K562 (cell line): ENCODE measurements around the gene SMAD3. TPM values are rescaled to one million over a fixed set of nuclear protein-coding genes. Genes with fewer than 3 reads are reported as not detected.

Experiments used
- BDP1 ChIP-seq: IDR thresholded peaks from 3 replicates; pipeline ENCODE4 v1.6.1; 2011; ENCODE audit not compliant: insufficient read length, insufficient read depth
- DDX20 ChIP-seq: fragments of 450-650 bp; IDR thresholded peaks from 2 replicates; pipeline ENCODE4 v1.6.1; 2016; ENCODE audit warnings: missing genetic modification characterization, low read depth, mild to moderate bottlenecking, missing compliant biosample characterization, moderate library complexity
- DIDO1 ChIP-seq: fragments of 450-650 bp; IDR thresholded peaks from 2 replicates; pipeline ENCODE4 v1.6.1; 2016; ENCODE audit warnings: low read depth, missing biosample characterization, missing genetic modification characterization
- KDM2B ChIP-seq: fragments of 250-450 bp; sonication (Bioruptor Pico); IDR thresholded peaks from 2 replicates; pipeline ENCODE4 v1.8.0; 2021; ENCODE audit warnings: mild to moderate bottlenecking, moderate library complexity
- LARP7 ChIP-seq: fragments of 450-650 bp; IDR thresholded peaks from 2 replicates; pipeline ENCODE4 v1.6.1; 2016
- MIER1 ChIP-seq: fragments of 450-650 bp; IDR thresholded peaks from 2 replicates; pipeline ENCODE4 v1.6.1; 2016; ENCODE audit warnings: antibody characterized with exemption, mild to moderate bottlenecking, low read depth
- POLR2G ChIP-seq: fragments of 200-400 bp; formaldehyde crosslinking; IDR thresholded peaks from 2 replicates; pipeline ENCODE4 v1.6.1; 2017; ENCODE audit warnings: low read depth, mild to moderate bottlenecking, antibody characterized with exemption, low read length, moderate library complexity
- REST ChIP-seq, 2 experiments: fragments of 450-650 bp; formaldehyde crosslinking in 1 of 2; IDR thresholded peaks; 2 replicates each; pipeline versions ENCODE4 v1.4.0 to v1.6.1; 2014 to 2020; ENCODE audit warnings: mild to moderate bottlenecking in 2 of 2, borderline replicate concordance in 1 of 2, low read depth in 1 of 2
- THRAP3 ChIP-seq: fragments of 450-650 bp; IDR thresholded peaks from 2 replicates; pipeline ENCODE4 v1.6.1; 2016; ENCODE audit warnings: mild to moderate bottlenecking, inconsistent platforms, borderline replicate concordance
- ZFPM2 ChIP-seq: fragments of 250-450 bp; sonication (Bioruptor Pico); IDR thresholded peaks from 2 replicates; pipeline ENCODE4 v1.5.1; 2022; ENCODE audit warnings: mild to moderate bottlenecking
- ZNF282 ChIP-seq: sonication (generic); formaldehyde crosslinking; IDR thresholded peaks from 2 replicates; pipeline ENCODE4 v1.8.1; 2023; ENCODE audit warnings: missing genetic modification reagents
- ZNF561 ChIP-seq: fragments of 450-650 bp; formaldehyde crosslinking; conservative IDR thresholded peaks from 2 replicates; pipeline ENCODE4 v1.4.0; 2020; ENCODE audit warnings: mild to moderate bottlenecking, moderate library complexity
- ZNF584 ChIP-seq: fragments of 200-800 bp; sonication (Bioruptor generic); IDR thresholded peaks from 2 replicates; pipeline ENCODE4 v1.6.1; 2016; ENCODE audit warnings: low read depth, mild to moderate bottlenecking, missing genetic modification characterization, missing compliant biosample characterization
- ZNF586 ChIP-seq: fragments of 450-650 bp; formaldehyde crosslinking; conservative IDR thresholded peaks from 2 replicates; pipeline ENCODE4 v1.4.0; 2020; ENCODE audit warnings: mild to moderate bottlenecking, moderate library complexity
- ZNF79 ChIP-seq: fragments of 250-450 bp; sonication (Bioruptor Pico); IDR thresholded peaks from 2 replicates; pipeline ENCODE4 v1.4.0; 2020; ENCODE audit warnings: low read depth, mild to moderate bottlenecking, moderate library complexity
- polyA plus RNA-seq, 8 experiments: library from polyadenylated mRNA; depleted of rRNA in 4 of 8; stranded (reverse) in 5 of 8; unstranded in 3 of 8; fragments of >200 nt; fragmentation: Nextera tagmentation in 2 of 8; fragmentation: Illumina TruSeq in 1 of 8; extraction: Ambion mirVana in 2 of 8; extraction: Trizol in 1 of 8; gene quantifications; 2 replicates each; pipeline versions ENCODE4 v1.2.1 to v1.2.3, GENCODE V29; 2011 to 2014; ENCODE audit warnings: inconsistent platforms in 1 of 8, missing spikeins in 1 of 8
- total RNA-seq, 7 experiments: library from RNA; depleted of rRNA in 6 of 7; stranded (reverse); fragments of >200 nt in 6 of 7; fragmentation: Illumina TruSeq in 2 of 7; extraction: Trizol in 2 of 7; gene quantifications; 2 replicates each; pipeline versions ENCODE4 v1.2.1 to v1.2.3, GENCODE V29; 2011 to 2021; ENCODE audit warnings: low replicate concordance in 1 of 7
- TF ChIP-seq, protein P1 (sequence below): fragments of 450-650 bp; IDR thresholded peaks from 2 replicates; pipeline ENCODE4 v1.6.1; 2017; ENCODE audit warnings: mild to moderate bottlenecking, moderate library complexity
- TF ChIP-seq, protein P2 (sequence below): IDR thresholded peaks from 3 replicates; pipeline ENCODE4 v1.6.1; 2011; ENCODE audit warnings: borderline replicate concordance, mild to moderate bottlenecking; ENCODE audit not compliant: insufficient read length, insufficient read depth

The SMAD3 gene
- total and polyA plus RNA-seq, 9 of the 15 experiments (the other 6 are each of a cell fraction or from before 2014, with no cell fraction given), result 4.3 to 39.2 (median 11.1) TPM

DNA sequence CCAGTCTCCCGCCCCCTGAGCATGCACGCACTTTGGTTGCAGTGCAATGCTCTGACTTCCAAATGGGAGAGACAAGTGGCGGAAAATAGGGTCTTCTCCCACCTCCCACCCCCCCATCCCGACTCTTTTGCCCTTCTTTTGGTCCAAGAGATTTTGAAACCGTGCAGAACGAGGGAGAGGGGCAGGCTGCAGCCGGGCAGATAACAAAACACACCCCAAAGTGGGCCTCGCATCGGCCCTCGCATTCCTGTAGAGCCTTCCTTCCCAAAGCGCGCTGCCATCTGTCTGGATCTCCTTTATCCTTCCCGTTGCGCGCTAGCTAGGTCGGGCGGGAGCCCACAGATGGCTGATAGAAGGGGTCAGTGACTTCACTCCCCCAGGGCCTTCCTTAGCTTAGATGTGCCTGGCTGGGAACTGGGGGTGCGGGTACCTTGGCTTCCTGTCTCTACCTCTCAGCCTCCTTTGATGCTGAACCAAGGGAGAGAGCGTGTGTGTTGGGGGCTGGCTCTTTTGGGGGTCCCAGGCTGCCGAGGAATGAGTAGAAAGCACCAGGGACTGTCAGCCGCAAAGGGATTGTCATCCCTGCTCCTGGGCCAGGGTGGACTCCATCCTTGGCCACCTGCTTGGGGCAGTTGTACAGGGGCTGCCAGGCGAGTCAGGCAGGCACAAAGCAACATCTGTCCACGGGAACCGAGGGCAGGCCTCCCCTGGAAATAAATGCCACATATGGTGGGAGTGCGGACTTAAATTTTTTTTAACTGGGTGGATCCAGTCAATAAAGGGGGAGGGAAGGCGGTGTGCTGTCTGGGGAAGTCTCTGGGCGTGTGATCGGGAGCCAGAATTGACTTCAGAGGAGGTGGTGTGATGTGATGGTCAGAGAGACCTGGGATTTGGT, 1.8 kb downstream of the SMAD3 start (continued):
- peak; percentile 52; the same call in 1 of the 2 replicates for TF ChIP-seq POLR2G
- no peak for TF ChIP-seq ZNF79 (CRISPR knock-in tag)
- TF ChIP-seq DDX20 (tag), result no peak
- TF ChIP-seq ZNF282 (CRISPR knock-in tag), result no peak
- TF ChIP-seq REST (IDR thresholded peaks at IDR 0.05; ENCODE audit: borderline replicate concordance), result no peak
- TF ChIP-seq REST (CRISPR knock-in tag; IDR thresholded peaks at IDR 0.05; ENCODE audit: low read depth), result no peak
- TF ChIP-seq, protein P1, sequence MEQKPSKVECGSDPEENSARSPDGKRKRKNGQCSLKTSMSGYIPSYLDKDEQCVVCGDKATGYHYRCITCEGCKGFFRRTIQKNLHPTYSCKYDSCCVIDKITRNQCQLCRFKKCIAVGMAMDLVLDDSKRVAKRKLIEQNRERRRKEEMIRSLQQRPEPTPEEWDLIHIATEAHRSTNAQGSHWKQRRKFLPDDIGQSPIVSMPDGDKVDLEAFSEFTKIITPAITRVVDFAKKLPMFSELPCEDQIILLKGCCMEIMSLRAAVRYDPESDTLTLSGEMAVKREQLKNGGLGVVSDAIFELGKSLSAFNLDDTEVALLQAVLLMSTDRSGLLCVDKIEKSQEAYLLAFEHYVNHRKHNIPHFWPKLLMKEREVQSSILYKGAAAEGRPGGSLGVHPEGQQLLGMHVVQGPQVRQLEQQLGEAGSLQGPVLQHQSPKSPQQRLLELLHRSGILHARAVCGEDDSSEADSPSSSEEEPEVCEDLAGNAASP, result no peak
- no peak for TF ChIP-seq ZNF586 (CRISPR knock-in tag)
- TF ChIP-seq, protein P2, sequence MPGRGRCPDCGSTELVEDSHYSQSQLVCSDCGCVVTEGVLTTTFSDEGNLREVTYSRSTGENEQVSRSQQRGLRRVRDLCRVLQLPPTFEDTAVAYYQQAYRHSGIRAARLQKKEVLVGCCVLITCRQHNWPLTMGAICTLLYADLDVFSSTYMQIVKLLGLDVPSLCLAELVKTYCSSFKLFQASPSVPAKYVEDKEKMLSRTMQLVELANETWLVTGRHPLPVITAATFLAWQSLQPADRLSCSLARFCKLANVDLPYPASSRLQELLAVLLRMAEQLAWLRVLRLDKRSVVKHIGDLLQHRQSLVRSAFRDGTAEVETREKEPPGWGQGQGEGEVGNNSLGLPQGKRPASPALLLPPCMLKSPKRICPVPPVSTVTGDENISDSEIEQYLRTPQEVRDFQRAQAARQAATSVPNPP, result no peak
- no peak for TF ChIP-seq THRAP3
- no peak for TF ChIP-seq ZNF561 (CRISPR knock-in tag)
- no peak for TF ChIP-seq LARP7
- no peak for TF ChIP-seq ZNF584 (CRISPR knock-in tag)
- TF ChIP-seq BDP1, result no peak
- TF ChIP-seq MIER1, result no peak
- TF ChIP-seq KDM2B, result no peak
- TF ChIP-seq ZFPM2 (CRISPR knock-in tag), result no peak
- TF ChIP-seq DIDO1 (tag), result no peak
